ENCODE data around the gene TANC1.

The TANC1 gene

DNA sequence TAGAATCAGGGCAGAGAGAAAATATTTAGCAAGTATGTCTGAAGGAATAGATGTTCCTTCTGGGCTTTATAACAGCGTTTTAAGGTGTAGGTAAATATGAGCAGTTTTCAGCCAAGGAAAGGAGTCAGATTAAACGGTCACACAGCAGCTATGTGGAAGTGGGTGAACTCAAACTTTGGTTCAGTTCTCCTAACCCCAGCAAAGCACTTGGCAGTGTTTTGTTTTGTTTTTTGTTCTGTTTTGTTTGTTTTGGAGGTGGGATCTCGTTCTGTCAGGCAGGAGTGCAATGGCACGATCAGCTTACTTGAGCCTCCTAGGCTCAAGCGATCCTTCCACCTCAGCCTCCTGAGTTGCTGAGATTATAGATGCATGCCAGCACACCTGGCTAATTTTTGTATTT lies 24.6 kb downstream of the TANC1 start:
- DNase-seq (ENCODE audit: low read depth): no peak
- no peak overlapping the region for H3K4me3 ChIP-seq (replicated peaks; ENCODE audit: low read depth, low read length)
- TF ChIP-seq, protein P1, sequence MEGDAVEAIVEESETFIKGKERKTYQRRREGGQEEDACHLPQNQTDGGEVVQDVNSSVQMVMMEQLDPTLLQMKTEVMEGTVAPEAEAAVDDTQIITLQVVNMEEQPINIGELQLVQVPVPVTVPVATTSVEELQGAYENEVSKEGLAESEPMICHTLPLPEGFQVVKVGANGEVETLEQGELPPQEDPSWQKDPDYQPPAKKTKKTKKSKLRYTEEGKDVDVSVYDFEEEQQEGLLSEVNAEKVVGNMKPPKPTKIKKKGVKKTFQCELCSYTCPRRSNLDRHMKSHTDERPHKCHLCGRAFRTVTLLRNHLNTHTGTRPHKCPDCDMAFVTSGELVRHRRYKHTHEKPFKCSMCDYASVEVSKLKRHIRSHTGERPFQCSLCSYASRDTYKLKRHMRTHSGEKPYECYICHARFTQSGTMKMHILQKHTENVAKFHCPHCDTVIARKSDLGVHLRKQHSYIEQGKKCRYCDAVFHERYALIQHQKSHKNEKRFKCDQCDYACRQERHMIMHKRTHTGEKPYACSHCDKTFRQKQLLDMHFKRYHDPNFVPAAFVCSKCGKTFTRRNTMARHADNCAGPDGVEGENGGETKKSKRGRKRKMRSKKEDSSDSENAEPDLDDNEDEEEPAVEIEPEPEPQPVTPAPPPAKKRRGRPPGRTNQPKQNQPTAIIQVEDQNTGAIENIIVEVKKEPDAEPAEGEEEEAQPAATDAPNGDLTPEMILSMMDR (IDR thresholded peaks at IDR 0.05; ENCODE audit: low read length, missing control alignments): no peak

DNA sequence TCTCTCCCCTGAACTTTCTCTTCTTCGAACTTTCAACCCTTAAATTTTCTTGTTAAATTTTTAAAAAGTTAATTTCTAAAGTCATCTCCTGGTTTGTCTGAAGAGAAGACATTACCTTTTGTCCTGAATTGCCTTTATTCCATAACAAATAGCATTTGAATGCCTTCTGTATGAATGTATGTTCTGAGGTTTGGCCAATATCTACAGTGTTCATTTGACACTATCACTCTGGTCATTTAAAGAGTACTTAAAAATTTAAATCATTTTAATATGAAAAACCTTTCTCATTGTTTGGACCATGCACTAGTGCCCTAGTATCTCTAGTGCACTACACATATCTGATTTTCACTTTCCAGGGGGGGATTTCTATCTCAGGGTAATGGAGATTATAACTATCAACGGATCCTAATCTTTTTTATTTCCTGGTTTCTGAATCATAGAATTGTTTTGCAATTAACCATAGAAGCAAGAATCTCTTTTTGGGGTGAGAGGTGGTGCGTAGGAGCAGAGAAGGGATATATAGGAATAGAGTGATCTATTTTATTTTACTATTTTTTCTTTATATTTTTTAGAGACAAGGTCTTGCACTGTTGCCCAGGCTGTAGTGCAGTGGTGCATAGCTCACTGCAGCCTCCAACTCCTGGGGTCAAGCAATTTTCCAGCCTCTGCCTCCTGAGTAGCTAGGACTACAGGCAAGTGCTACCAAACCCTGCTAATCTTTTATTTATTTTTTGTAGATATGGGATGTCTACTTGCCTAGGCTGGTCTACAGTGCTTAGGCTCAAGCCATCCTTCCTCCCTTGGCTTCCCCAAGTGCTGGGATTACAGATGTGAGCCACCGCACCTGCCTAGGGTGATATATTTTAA lies 25.5 kb downstream of the TANC1 start:
- H3K4me3 ChIP-seq (replicated peaks; ENCODE audit: low read depth, low read length): no peak overlapping the region
- TF ChIP-seq, protein P1 (IDR thresholded peaks at IDR 0.05; ENCODE audit: low read length, missing control alignments): no peak
- DNase-seq (ENCODE audit: low read depth): no peak

DNA sequence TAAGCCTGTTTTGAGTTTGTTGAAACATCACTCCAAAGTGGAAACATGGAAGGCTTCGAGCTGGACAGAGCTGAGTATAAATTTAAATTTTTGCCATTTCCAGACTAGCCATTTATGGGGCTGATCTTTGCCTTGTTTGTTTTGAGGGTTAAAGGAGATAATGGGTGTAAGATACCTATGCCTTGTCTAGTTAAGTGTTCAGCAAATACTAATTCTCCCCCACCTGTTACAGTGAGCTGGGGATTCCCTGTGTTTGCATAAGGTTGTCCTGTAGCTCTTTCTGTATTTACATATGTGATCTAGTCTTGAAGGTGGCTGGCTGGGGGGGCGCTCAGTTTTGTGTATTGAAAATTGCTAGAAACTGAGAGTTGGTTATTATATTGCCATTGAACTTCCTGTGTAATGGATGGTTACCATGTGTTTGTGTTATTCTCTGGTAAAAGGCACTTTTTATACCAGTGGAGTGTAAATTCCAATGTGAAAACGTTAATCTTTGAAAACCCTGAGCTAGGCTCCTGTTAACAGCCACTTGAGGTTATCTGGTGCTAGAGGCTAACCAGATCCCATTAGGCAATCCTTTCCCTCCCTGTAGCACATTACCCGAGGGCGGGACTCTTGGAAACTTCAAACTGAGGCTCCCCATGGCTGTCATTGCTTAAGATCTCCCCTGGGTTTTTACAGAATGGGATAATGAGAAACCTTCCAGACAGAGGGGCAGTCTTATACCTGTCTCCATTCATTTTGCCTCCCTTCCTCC lies 26.7 kb downstream of the TANC1 start:
- peak; percentile 43 for DNase-seq (ENCODE audit: low read depth)
- TF ChIP-seq, protein P1 (IDR thresholded peaks at IDR 0.05; ENCODE audit: low read length, missing control alignments): no peak
- H3K4me3 ChIP-seq (replicated peaks; ENCODE audit: low read depth, low read length): no peak overlapping the region

DNA sequence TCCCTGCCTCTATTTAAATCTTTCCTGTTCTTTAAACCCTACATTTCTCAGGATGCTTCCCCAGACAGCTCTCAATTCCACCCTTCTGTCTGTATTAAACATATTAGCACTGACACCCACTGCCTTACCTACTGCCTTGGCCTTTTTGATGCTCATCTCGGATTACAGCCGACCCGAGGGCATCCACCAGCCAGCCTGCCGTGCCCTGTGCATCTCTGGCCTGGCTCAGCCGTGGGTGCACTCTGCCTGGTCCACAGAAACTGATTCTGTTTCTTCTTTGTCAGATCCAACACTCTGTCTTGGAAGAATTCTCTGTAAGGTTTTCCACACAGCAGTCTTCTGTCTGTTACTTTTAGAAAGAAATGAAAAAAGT lies 27.2 kb downstream of the TANC1 start:
- TF ChIP-seq, protein P1 (IDR thresholded peaks at IDR 0.05; ENCODE audit: low read length, missing control alignments): no peak
- H3K4me3 ChIP-seq (replicated peaks; ENCODE audit: low read depth, low read length): no peak overlapping the region
- DNase-seq (ENCODE audit: low read depth): no peak

DNA sequence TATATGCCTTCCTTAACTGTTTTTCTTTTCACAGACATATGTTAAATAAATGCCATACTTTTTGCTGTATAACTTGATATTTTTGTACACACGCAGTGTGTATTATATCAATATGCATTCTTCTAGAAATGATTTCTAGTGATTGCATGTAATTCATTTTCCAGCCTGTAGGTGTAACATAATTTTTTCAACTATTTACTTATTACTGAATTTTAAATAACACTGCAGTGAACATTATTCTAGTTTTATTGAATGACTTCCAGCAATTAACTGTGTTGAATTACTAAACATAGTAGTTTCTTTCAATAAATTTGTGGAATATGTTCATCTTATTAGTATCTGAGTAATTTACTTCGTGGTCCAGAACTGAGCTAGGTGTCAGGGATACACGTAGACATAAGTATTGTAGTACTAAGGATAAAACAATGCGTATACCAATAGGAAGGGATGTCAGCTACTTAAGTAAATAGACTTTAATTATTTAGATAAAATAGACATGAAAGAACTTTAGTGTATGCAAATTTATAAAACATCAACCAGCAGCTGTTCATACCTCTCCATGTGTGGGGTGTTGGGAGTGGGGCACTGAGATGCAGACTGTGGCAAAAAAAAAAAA lies 28.0 kb downstream of the TANC1 start:
- no peak for DNase-seq (ENCODE audit: low read depth)
- TF ChIP-seq, protein P1 (IDR thresholded peaks at IDR 0.05; ENCODE audit: low read length, missing control alignments): peak; percentile 31
- H3K4me3 ChIP-seq (replicated peaks; ENCODE audit: low read depth, low read length): no peak overlapping the region

DNA sequence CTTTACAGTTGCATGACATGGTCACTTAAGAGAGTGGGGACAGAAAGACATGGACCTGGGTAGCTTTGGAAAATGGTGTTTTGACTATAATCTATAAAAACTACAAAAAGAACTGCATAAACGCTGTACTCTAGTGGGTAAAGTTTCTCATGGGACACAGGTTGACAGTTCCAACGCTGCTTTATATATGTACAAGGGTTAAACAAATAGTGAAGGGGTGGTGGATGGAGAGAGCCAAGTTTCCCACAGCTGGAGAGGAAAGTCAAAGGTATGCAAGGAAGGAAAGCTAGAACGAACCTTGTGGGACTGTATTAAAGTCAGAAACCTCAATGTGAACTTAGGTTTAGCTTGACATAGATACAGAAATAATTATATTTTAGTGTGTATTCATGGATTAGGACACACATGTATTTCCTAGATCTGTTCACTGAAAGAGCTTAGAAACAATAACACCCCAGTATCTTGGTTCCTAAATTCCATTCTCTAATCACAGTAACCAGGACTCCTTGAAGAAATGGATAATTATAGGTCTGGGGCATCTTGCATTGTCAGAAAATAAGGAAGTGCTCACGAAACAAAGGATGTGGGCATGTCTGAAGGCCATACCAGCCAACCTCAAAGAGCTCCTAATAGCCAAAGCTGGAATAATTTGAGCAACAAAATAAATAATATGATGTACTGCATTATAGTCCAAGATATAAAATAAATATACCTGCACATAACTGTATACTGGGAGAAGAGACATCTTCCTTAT lies 28.8 kb downstream of the TANC1 start:
- TF ChIP-seq, protein P1 (IDR thresholded peaks at IDR 0.05; ENCODE audit: low read length, missing control alignments): no peak
- no peak overlapping the region for H3K4me3 ChIP-seq (replicated peaks; ENCODE audit: low read depth, low read length)
- DNase-seq (ENCODE audit: low read depth): no peak
